ENCODE data around the gene COBL. TPM values are rescaled to one million over a fixed set of nuclear protein-coding genes. Genes with fewer than 3 reads are reported as not detected.

The COBL gene
- polyA plus RNA-seq, 3 donors, result 17.9 to 26.5 (median 20.6) TPM

DNA sequence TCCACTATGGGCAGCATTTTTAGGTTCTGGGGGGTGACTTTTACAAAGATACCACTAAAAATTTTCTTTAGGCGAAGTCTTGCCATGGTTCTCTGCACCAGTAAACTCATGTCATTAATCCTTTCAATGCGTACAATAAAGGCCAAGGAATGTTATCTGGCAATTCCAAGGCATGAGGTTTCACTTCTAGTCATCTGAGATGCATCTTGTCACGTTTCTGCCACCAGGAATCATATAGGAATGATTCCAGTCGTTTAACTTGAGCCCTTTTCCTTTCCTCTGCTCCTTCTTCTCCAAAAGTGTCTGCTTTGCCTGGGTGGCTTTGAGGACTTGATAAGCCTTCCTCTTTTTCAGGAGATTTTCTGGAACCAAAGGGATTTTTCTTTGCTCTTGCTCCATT, 56.8 kb downstream of the COBL start:
- DNase-seq, result no peak

DNA sequence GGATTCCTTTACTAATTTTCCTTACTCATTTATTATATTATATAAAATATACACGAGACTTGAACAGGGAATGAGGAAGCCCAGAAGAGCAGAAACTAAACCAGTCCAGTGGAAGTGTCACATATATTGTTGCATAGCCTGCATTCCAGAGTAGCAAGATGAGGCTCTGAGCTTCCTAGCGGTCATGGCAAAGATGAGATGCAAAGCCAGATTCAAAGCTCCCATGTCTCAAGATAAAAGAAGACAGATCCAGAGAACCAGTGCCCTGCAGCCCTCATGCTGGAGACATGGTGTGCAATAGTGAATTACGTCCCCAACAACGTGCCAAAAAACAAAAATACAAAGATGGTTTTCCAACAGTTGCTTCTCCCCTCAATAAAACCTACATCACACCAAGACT, 59.7 kb downstream of the COBL start:
- DNase-seq, result no peak

DNA sequence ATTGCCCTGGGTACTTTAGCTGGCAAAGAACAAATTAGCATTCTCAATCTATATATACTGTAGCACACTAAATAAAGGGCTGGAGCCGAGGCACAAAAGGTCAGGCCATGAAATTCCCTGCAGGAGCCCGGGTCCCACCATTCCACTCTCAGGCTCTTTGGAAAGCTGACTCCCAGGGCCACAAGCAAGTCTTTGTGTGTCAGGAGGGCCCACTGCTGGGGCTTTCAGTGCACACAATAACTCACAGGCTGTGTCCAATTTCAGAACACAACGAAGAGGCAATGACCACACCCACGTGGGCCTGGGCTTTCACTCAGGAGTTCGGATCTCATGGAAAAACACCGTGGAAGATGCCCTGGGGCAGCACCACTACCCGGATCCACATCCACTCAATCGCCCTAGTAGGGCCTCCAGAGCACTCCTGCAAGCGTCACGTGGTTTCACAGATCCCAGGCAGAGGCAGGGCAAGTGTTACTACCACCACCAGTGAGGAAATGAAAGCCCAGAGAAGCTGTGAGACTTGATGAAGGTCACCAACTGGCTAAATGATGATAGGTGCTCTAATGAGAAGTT, 60.3 kb downstream of the COBL start:
- DNase-seq, result no peak

DNA sequence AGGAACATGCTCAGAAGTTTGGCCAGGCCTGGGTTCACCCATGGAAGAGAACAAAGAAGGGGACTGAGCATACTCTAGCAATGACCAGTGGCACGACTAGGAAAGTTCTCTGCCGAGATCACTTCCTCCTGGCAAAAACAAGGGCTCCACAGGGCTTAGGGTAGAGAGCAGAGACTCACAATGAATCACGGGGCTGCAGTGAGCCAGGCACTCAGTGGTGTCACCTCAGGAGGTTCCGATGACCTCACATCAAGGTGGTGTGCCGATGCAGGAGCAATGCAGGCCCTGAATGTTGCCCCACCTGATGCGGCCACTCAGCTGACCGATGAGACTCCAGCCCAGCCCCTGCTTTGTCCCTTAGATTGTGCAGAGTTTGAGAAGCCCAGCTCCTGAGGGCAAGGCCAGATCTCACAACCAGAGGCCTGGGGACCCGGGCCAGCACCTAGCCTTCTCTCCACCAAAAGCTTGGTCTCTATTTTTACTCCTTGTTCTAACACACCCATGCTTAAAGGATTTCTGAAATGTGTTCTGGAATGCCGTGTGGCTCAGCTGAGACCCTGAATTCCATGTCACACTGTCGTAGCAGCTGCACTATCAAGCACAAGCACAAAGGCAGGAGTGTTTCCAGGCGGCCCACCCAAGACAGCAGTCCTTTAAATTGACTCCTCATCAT, 60.9 kb downstream of the COBL start:
- DNase-seq, result no peak

DNA sequence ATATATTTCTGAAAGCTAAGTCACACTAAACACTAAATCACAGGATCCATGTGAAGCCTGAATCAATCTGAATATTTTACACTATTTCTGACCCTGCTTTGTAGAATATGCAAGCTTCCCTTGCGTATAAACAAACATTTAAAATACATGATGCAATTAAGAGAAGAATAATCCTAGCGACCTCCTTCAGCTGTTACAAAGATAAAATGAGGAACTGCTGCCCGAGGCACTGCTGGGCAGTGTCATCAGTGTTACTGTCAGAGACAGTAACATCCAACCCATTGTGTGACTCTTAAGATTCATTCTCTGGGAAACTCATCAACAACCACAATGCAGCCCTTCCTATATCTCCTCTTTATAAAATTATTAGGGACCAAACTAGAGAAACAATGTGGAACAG, 61.6 kb downstream of the COBL start:
- no peak for DNase-seq

DNA sequence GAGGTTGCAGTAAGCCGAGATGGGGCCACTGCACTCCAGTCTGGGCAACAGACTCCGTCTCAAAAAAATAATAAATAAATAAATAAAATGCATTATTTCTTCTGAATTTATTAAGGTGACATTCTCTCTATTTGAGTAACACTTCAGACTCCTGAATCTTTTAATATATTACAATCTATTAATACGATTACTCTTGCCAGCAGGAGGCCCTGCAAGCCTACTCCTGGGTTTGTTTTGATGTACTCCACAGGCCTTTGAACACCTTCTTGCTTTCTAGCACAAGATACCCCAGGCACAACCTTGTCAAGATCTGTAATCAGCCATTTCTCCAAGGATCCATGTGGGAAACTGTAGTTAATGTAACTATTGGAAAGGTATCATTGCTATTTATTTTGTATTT, 63.5 kb downstream of the COBL start:
- DNase-seq, result no peak

DNA sequence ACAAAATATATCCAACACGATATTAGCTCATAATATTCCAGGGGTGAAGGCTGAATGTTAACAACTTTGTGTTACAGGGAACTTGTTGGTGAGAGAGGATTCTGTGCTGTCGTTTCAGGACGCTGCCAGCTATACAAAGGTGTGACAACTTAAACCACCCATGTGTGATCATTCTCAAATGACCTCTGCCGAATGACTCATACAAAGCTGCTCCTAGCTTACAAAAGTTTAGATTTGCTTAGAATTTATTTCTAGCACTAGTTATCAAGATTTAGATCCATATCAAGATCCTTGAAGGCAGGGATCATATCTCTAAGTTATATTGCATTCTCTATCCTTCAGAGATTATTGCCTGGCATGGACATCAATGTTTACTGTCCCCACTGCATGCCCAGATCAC, 65.3 kb downstream of the COBL start:
- no peak for DNase-seq

DNA sequence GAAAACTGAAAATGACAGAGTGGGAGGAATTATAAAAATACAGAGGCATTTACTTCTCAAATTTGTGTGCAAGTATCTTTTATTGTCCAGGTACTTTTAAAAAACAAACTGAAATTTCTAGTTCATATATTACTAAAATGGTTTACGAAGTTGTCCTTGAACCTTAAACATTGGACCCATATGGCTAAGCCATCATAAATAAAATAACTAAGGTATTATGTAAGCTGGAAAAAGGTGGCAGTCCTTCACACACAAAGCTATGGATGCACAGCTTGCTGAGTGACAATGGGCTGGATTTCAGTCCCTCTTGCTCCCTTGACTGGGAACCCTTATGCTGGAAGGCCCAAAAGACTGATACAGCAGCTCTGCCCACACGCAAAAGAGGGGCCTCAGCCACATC, 66.1 kb downstream of the COBL start:
- DNase-seq, result no peak

DNA sequence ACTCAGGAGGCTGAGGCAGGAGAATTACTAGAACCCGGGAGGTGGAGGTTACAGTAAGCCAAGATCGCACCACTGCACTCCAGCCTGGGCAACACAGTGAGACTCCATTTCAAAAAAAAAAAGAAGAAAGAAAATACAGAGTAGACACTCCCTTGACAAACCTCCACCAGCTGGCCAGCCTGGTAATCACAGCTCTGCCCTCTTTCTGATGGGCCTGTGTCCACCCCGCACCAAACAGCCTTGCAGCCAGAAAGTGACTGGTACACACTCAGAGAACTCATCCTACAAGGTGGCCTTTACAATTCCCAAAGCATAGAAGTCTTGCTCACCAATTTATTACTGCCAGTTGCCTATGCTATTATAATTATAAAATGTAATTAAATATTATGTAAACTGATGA, 66.6 kb downstream of the COBL start:
- no peak for DNase-seq

DNA sequence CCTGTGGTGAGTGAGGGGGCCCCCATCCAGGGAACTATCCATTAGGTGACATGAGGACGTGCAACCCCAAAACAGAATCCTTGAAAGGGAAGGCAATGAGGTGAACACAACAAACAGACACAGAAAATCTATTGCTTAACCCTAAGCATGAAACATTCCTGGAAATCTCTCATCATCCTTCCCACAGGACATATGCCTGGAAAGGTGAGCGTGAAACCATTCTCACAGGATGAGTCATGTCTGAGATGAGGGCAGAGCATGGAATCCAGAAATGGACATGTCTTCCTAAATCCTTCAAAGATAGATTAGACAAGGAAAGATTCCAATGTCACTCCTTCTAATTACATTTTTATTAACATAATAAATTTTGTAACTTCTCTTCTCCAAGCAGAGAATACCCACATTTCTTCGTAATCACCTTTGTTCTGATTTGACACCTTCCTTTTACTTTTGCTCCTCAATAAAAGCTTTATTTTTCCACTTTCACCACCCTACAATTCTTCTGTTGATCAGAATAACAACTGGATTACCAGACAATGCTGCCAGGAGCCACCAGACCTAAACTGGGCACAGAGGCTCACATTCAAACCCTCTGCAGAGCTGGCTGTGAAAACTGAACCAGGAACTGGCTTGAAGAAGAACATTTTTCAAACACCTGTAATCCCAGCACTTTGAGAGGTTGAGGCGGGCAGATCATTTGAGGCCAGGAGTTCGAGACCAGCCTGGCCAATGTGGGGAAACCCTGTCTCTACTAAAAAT, 67.2 kb downstream of the COBL start:
- no peak for DNase-seq

DNA sequence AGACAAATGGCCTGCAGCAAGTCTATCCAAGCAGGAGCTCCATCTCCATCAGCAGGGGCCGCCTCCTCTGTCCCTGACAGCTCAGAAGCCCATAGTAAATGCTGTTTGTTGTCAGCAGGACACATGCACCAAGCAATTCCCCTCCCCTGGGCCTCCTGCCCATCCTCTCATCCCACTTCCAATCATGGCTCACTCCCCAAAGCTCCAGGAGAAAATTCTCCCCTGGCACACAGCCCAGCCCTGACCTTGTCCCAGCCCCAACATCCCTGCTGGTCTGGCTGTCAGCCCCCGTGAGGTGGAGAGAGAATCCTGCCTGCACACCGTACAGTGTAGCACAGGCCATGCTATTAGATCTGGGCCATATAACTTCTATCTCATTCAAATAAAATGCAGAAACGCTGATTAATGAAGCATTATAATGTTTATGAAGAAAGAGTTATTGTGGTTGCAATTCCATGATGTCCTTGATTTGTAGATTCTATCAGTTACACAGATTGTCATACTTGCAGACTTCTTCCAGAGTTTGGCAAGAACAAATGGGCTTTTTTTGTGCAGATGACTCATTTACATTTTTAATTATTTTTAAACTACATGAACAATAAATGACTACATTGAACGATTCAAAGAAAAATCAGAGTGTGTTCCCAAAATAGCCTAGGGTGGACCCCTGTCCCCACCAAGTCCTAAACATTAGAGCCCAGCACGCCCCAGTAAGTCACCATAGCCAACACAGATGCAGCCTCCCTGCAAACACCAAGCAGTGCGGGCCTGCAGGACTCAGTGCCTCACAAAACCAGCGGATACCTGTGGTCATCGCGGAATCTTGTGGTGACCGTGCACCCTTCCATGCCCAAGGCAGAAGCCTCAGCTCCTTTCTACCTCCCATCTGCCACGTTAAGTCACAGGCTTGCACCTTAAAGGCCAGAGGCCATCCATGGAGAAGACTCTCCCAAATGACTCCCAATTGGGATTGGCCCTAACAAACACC, 70.1 kb downstream of the COBL start:
- DNase-seq, result no peak

DNA sequence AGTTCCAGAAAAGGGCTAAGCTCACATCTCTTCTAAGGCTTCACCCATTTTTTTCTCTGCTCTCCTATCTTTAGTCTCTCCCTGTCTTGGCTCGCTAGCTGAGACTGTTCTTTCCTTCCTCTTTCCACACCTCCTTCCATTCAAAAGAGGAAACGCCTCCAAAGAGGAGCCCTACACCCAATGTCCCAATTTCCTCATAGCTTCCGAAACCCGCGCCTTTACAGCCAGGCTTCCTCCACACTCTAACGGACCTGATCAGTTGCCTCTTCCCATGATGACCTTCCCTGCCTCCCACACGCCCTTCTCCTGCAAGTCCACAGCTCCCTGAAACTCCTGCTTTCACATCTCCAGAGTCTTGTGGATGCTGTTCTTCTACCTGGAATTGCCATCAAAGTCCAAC, 71.7 kb downstream of the COBL start:
- no peak for DNase-seq

DNA sequence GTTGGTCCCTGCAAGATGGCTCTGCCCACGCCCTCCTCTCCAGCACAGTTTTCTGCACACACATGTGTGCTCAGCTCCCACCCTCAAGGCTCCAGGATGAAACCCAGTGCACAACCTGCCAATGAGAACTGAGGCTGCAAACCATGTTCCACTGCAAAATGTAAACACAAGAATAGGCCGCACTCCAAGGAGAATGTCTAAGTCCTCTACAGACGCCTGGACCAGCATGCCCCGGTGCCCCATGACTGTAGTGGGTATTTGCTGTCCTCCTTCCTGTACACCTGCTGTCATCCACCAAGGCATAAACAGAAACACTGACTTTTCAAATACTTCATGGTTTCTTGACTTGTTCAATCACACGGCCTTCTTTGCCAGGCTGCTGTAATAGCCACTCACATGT, 72.6 kb downstream of the COBL start:
- DNase-seq, result no peak

DNA sequence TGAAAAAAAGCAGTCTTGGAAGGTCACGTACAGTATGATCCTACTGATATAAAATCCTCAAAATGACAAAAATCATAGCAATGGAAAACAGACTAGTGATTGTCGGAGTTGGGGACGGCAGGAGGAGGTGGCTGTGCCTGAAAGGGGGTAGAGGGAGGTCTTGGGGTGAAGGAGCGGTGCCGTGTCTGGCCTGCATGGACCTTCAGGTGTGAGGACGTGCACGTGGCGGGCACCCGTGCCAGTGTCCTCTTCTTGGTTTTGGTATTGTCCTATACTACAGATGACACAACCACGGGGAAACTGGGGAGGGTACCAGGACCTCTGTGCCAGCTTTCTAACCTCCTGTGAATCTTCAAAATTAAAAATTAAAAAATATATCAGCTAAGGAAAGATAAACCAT, 73.0 kb downstream of the COBL start:
- no peak for DNase-seq

DNA sequence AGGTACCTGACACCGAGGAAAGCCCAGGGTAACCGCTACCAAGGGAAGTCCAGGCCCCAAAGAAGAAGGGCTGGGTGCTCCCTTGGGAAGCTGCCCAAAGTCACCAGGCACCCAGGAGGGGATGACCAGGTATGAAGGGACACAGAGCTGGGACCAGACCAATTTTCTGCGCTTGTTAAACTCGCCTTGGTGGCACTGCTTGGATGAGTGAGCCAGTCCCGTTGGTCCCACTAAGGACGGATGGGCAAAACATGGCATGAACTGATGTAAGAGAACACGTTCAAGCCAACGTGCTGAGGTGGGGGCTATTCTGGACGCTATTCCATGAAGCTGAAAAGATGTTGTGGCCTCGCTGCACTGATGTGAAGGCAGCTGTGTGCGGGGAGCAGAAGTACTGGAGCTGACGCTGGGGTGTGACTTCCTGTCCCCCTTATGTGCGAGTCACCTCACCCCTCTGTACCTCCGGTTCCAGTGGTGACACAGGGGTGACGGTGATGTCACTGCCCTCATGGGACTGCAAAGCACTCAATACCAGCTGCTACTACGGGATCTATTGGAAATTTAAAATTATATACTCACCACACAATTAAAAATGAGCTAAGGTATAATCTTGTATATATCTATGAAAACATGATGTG, 73.6 kb downstream of the COBL start:
- no peak for DNase-seq

DNA sequence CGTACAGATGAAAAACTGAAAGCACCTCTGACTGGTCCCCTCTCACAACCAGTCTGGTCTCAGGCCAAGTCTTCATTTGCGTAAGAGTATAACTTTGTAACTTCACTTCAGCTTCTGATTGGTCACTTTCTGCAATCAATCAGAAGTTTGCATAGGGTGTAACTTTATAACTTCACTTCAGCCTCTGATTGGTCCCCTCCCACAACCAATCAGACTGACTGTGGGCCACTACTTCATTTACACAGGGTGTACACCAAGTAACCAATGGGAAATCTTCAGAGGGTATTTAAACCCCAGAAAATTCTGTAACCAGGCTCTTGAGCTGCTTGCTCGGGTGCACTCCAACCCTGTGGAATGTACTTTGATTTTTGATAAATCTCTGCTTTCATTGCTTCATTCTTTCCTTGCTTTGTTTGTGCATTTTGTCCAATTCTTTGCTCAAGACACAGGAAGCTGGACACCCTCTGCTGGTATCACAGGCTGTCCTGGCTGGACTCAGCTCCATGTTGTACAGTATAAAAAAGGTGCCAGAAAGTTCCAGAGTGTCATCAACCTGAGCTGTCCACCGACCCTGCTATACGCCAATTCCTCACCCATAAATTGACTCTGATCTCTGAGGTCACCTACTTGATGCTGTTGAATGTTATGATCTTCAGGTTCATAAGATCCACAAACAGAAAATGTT, 74.5 kb downstream of the COBL start:
- no peak for DNase-seq

DNA sequence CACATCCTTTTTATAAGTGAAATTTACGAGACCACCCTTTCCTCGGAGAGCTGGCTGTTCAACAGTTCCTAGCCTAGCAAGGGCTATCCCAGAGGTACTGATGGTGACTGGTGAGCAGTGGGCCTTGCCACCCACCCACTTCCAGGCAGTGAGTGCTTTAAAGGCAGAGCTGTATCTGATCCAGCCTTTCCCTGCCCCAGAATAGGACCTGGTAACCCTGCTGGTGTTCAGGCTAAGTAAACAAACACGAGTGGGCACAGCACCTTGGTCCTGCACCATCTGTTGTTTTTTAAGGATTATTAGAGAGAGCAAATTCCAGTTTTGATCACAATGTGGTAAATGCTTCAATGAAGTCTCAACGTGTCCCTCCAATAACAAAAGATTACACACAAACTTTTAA, 75.7 kb downstream of the COBL start:
- no peak for DNase-seq

DNA sequence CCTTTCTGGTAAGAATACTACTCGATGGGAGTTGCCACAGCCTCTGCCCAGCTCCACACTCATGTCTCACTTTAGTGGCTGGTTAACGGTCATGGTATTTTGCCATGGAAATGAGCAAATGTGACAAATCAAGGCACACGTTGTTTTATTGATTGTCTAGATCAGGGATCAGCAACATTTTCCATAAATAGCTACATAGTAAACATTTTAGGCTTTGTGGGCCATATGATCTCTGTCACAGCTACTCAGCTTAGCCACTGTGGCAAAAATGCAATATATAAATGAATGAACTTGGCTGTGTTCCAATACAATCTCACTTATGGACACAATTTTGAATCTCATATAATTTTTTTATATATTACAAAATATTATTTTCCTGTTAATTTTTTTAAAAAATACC, 76.9 kb downstream of the COBL start:
- DNase-seq, result no peak

DNA sequence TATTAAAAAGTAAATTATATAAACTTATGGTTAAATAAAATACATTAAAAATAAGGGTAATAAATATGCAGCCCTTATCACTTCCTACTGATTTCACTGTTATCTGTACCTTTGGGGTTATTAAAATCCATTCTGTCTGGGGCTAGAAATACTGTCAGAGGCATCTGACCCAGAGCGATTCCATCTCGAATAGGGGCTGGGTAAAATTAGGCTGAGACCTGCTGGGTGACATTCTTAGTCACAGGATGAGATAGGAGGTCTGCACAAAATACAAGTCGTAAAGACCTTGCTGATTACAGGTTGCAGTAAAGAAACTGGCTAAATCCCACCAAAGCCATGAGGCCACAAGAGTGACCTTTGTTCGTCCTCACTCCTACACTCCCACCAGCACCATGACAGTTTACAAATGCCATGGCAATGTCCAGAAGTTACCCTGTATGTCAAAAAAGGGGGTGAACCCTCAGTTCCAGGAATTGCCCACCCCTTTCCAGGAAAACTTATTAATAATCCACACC, 77.6 kb downstream of the COBL start:
- no peak for DNase-seq

DNA sequence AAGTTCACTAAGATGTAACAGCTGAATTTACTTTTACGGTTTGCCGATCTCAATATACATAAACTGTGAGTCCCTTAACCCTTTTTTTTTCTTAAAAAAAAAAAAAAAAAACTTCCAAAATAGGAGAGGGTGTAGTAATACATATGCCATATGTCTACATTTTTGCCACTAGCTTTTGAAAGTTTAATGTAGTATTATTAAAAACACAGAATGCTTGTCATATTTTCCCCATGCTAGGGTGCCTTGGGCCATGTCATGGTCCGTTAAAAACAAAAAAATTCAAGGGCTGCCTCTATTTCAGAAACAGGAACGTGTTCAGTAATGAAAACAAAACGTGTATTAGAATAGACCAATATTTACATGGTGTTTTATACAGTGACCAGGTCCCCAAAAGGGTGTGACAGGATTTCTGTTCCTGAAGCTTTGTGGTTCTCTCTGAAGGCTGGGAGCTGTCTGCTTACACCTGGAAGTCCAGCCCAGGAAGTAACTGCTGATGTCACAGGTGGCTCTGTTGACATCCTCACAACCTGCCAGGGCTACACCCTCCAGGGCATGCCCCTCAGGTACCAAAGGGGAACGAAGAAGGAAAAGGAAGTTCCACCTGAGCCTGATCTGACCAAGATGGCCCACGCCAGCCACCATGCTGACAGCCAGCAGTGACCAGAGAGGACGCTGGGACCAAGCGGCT, 79.0 kb downstream of the COBL start:
- DNase-seq, result no peak
